GM23248 (cell line): ENCODE results near the gene AGTRAP. TPM values are rescaled to one million over a fixed set of nuclear protein-coding genes. Genes with fewer than 3 reads are reported as not detected.

Experiments used
- DNase-seq: peaks from one replicate; pipeline ENCODE4 v3.0.0-alpha.2; 2015
- H2AFZ ChIP-seq: fragments of 200-600 bp; sonication (generic); 2 replicates; pipeline ENCODE4 v1.6.1; 2016; ENCODE audit warnings: antibody characterized with exemption
- H3F3A ChIP-seq: fragments of 200-600 bp; sonication (generic); 2 replicates; pipeline ENCODE4 v1.6.1; 2016; ENCODE audit warnings: mild to moderate bottlenecking, antibody characterized with exemption, mixed run types; ENCODE audit not compliant: insufficient read depth
- H3K27ac ChIP-seq: fragments of 200-600 bp; sonication (generic); 2 replicates; pipeline ENCODE4 v1.5.1; 2016; ENCODE audit warnings: mild to moderate bottlenecking
- H3K27me3 ChIP-seq: fragments of 200-600 bp; sonication (generic); replicated peaks from 2 replicates; pipeline ENCODE4 v1.6.1; 2016; ENCODE audit warnings: mild to moderate bottlenecking; ENCODE audit not compliant: insufficient read depth
- H3K36me3 ChIP-seq: fragments of 200-600 bp; sonication (generic); 2 replicates; pipeline ENCODE4 v1.6.1; 2016; ENCODE audit warnings: low read depth, mild to moderate bottlenecking
- H3K4me1 ChIP-seq: fragments of 200-600 bp; sonication (generic); 2 replicates; pipeline ENCODE4 v1.6.1; 2016; ENCODE audit warnings: mild to moderate bottlenecking; ENCODE audit not compliant: insufficient read depth
- H3K4me2 ChIP-seq: fragments of 200-600 bp; sonication (generic); one replicate; pipeline ENCODE4 v1.6.1; 2016; ENCODE audit warnings: mild to moderate bottlenecking; ENCODE audit not compliant: unreplicated experiment
- H3K4me3 ChIP-seq: fragments of 200-600 bp; sonication (generic); 2 replicates; pipeline ENCODE4 v1.5.1; 2016; ENCODE audit warnings: mild to moderate bottlenecking
- H3K79me2 ChIP-seq: fragments of 200-600 bp; sonication (generic); 2 replicates; pipeline ENCODE4 v1.6.1; 2016; ENCODE audit warnings: mild to moderate bottlenecking; ENCODE audit not compliant: insufficient read depth
- H3K9ac ChIP-seq: fragments of 200-600 bp; sonication (generic); 2 replicates; pipeline ENCODE4 v1.6.1; 2016; ENCODE audit warnings: mild to moderate bottlenecking
- H3K9me2 ChIP-seq: fragments of 200-600 bp; sonication (generic); 2 replicates; pipeline ENCODE4 v1.6.1; 2016; ENCODE audit warnings: mixed run types, mild to moderate bottlenecking, moderate library complexity; ENCODE audit not compliant: insufficient read depth
- H3K9me3 ChIP-seq: fragments of 200-600 bp; sonication (generic); one replicate; pipeline ENCODE4 v1.6.1; 2017; ENCODE audit warnings: low read depth
- H4K20me1 ChIP-seq: fragments of 200-600 bp; sonication (generic); 2 replicates; pipeline ENCODE4 v1.6.0; 2016; ENCODE audit not compliant: insufficient read depth
- EZH2 ChIP-seq: fragments of 200-600 bp; sonication (generic); IDR thresholded peaks from 2 replicates; pipeline ENCODE4 v1.6.1; 2018; ENCODE audit warnings: antibody characterized with exemption, mild to moderate bottlenecking; ENCODE audit not compliant: insufficient read depth, poor library complexity, severe bottlenecking
- EZH2phosphoT487 ChIP-seq: fragments of 200-600 bp; sonication (generic); IDR thresholded peaks from 2 replicates; pipeline ENCODE4 v1.6.1; 2018; ENCODE audit warnings: antibody characterized with exemption, moderate library complexity, mild to moderate bottlenecking, low read depth; ENCODE audit not compliant: insufficient read depth
- WGBS, 2 experiments: methylation state at CpG; one replicate each; pipeline ENCODE4 v1.1.6; 2015 to 2017; ENCODE audit warnings: low lambda C conversion rate in 2 of 2, low coverage in 1 of 2; ENCODE audit errors: missing lambda C conversion rate in 2 of 2; 5-methylcytosine and 5-hydroxymethylcytosine counted together
- in situ Hi-C: fragments of 300-500 bp; cut with MboI; formaldehyde crosslinking; loops from 2 replicates; pipeline ENCODE4 v1.15.0; 2020
- polyA plus RNA-seq: library from polyadenylated mRNA; unstranded; fragments of >200 nt; fragmentation: Nextera tagmentation; extraction: Ambion mirVana; gene quantifications from 2 replicates; pipeline ENCODE4 v1.2.1, GENCODE V29; 2016
- total RNA-seq: library from RNA; depleted of rRNA; stranded (reverse); fragments of >200 nt; shearing (Covaris generic); gene quantifications from 2 replicates; pipeline ENCODE4 v1.2.3, GENCODE V29; 2014

Gene AGTRAP
- total and polyA plus RNA-seq, 2 experiments from 2014 or later, result 113 to 121 TPM

DNA sequence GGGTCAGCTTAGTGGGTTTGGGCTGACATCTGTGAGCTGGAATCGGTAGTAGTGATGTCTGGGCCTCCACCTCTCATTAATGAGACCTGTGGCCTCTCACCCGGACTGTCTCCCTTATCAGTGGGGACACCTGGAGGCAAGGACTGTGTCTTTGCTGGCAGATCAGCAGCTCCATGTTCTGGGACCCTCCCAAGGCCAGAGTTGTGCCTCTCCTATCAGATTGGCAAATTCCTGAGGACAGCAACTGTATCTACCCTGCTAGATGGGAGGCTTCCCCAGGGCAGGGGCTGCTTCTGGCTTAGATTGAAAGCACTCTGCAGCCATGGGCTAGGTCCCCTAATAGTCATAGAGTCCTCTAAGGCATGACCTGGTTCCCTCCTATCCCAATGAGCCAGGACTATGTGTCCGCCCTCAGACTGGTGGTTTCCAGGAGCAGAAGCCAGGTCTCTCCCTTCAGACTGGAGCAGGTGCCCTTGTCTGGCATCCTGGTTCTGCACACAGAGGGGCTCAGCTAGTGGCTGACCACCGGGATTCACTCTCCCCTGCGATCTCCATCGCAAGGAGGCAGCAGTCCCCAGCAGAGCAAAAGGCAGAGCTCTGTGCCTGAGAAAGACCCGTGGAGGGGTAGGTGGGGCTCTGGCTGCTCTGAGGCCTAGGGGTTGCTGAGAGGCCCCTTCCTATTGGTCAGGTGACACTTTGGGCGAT, 38.6 kb upstream of the AGTRAP start:
- peaks cover 18% of the 10 kb centered on the region for H3K27me3 ChIP-seq
- no peak overlapping the region for H2AFZ ChIP-seq
- TF ChIP-seq EZH2 (no peak), EZH2phosphoT487 (no peak)
- no peaks in the 10 kb centered on the region for H3K79me2 ChIP-seq
- no peak overlapping the region for H3K9ac ChIP-seq
- H3F3A ChIP-seq, result no peaks in the 10 kb centered on the region
- no peaks in the 10 kb centered on the region for H3K9me3 ChIP-seq
- 70 to 75% methylated on average over 7 to 8 of the region's 8 CpGs for WGBS, 2 experiments
- no peak overlapping the region for H3K4me3 ChIP-seq
- in situ Hi-C loops, result no loop called here
- peaks cover 20% of the 10 kb centered on the region for H3K4me1 ChIP-seq
- H4K20me1 ChIP-seq, result no peaks in the 10 kb centered on the region
- no peaks in the 10 kb centered on the region for H3K36me3 ChIP-seq
- DNase-seq, result no peak
- H3K4me2 ChIP-seq, result no peak overlapping the region
- H3K9me2 ChIP-seq, result no peaks in the 10 kb centered on the region
- H3K27ac ChIP-seq, result no peak overlapping the region

DNA sequence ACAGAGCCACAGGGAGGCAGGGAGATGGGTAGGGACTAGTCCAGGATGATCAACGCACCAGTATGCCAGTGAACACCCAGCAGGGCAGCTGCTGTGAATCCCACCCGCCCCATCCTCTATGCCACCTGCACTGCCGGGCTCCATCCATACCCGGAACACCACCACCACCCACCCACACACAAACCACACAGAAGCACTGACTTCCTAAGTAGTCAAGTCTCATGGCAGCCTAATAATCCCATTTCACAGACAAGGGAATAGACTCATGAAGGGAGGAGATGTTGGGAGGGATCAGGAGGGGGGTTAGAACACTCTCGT, 38.1 kb upstream of the AGTRAP start:
- Histone ChIP-seq H3K79me2 (no peaks in the 10 kb centered on the region), H2AFZ (no peak overlapping the region), H3K4me3 (no peak overlapping the region), H3K9ac (no peak overlapping the region), H4K20me1 (no peaks in the 10 kb centered on the region), H3K9me2 (no peaks in the 10 kb centered on the region), H3K4me2 (no peak overlapping the region), H3F3A (no peaks in the 10 kb centered on the region), H3K9me3 (no peaks in the 10 kb centered on the region), H3K36me3 (no peaks in the 10 kb centered on the region), H3K27ac (no peak overlapping the region), H3K4me1 (peaks cover 15% of the 10 kb centered on the region), H3K27me3 (peaks cover 22% of the 10 kb centered on the region)
- TF ChIP-seq EZH2 (no peak), EZH2phosphoT487 (no peak)
- in situ Hi-C loops, result no loop called here
- 64 to 71% methylated on average over 4 to 5 of the region's 5 CpGs for WGBS, 2 experiments
- no peak for DNase-seq

DNA sequence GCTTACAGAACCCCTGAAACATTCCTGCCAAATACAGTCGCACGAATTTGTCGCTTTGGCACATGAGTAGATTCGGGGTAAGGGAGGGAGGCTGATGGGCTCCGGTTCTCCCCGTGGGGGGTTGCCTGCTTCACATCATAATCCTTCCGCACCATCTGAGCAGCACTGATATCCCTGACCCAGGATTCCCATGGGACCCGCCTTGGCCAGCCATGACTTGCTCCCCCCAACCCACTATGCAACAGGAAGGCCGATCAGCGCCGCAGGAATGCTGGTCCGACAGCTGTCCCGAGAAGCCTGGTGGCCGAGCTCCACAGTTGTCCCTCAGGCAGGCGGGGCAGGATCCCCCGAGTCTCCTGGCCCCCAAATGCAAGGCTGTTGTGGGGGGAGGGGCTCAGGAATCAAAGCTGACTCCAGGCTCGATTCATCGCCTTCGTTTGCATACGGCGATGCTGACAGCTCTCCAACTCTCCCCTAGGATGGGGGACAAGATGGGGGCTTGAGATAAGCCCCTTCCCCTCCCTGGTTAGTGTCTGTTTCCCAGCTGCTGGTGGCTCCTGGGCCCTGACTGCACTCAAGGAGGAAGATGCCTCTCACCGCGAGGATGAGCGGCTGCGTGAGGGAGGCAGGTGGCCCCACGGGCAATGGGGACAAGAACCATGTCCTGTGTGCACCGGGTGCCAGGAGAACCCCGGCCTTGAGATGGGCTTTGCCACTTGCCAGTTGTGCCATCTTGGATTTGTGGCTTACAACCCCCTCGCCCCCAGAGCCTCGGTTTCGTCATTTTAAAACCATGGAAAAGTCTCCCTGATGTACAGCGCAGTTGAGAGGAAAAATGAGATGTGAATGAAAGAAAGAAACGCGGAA, 35.1 kb upstream of the AGTRAP start:
- 61 to 65% methylated on average over 34 of the region's 34 CpGs for WGBS, 2 experiments
- H3K4me1 ChIP-seq, result peaks cover 8% of the 10 kb centered on the region; the same call in 1 of the 2 replicates
- no peak overlapping the region; the same call in 1 of the 2 replicates for H3K4me3 ChIP-seq
- no peak for TF ChIP-seq EZH2phosphoT487
- no peak for TF ChIP-seq EZH2
- in situ Hi-C loops, result no loop called here
- no peaks in the 10 kb centered on the region for H4K20me1 ChIP-seq
- no peak overlapping the region; the same call in 1 of the 2 replicates for H2AFZ ChIP-seq
- no peak overlapping the region for H3K27ac ChIP-seq
- H3K9me3 ChIP-seq, result no peaks in the 10 kb centered on the region
- no peak for DNase-seq
- peaks cover 35% of the 10 kb centered on the region for H3K27me3 ChIP-seq
- H3K36me3 ChIP-seq, result no peaks in the 10 kb centered on the region
- H3K9me2 ChIP-seq, result no peaks in the 10 kb centered on the region
- H3F3A ChIP-seq, result no peaks in the 10 kb centered on the region
- H3K4me2 ChIP-seq, result peak overlapping the region; percentile 18
- H3K79me2 ChIP-seq, result no peaks in the 10 kb centered on the region
- H3K9ac ChIP-seq, result peak overlapping the region; percentile 2; the same call in 1 of the 2 replicates

DNA sequence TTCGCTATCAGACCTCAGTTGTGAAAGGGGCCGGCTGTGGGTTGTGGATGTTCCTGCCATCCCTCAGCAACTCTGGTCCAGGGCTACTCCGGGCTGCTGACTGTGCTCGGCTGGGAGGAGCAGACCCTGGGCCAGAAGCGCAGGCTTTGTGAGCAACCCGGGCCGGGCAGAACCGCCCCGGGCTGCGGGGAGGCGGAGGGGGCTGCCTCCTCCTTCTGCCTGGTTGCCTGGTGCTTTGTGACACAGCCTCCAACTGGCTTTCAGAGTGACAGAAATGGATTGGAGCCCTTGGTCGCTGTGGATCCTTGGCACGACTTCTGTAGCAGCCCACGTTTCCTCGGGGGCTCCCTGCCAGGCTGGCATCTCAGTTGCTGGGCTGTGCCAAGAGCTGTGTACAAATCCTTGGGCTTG, 34.4 kb upstream of the AGTRAP start:
- Histone ChIP-seq H3K27ac (no peak overlapping the region), H3K4me3 (peak overlapping the region; percentile 34; the same call in 1 of the 2 replicates), H3K79me2 (no peaks in the 10 kb centered on the region), H3K4me1 (peaks cover 8% of the 10 kb centered on the region; the same call in 1 of the 2 replicates), H3K9me2 (no peaks in the 10 kb centered on the region), H3F3A (no peaks in the 10 kb centered on the region), H3K27me3 (peaks cover 36% of the 10 kb centered on the region), H3K36me3 (no peaks in the 10 kb centered on the region), H4K20me1 (no peaks in the 10 kb centered on the region), H3K9me3 (no peaks in the 10 kb centered on the region), H3K4me2 (peak overlapping the region; percentile 18), H2AFZ (peak overlapping the region; percentile 30; the same call in 1 of the 2 replicates), H3K9ac (peak overlapping the region; percentile 2; the same call in 1 of the 2 replicates)
- WGBS, 2 experiments, result 2 to 3% methylated on average over 15 of the region's 15 CpGs
- no peak for TF ChIP-seq EZH2
- no peak for TF ChIP-seq EZH2phosphoT487
- peak; percentile 61 for DNase-seq
- in situ Hi-C loops, result no loop called here
